Limb (tissue), 2 donors: ENCODE data around the gene ZNRF4.

Experiments used
- DNase-seq, 2 donors: peaks; one replicate each; pipeline ENCODE4 v3.0.0-alpha.2; 2016; ENCODE audit errors: extremely low spot score in 2 of 2

The ZNRF4 gene

GRCh38 chr19:5501907-5502306, 46.7 kb downstream of the ZNRF4 start:
- DNase-seq: no peak

GRCh38 chr19:5503598-5503997, 48.4 kb downstream of the ZNRF4 start:
- no peak for DNase-seq

- no peak for DNase-seq
Observed at GRCh38 chr19:5504114-5504513, 48.9 kb downstream of the ZNRF4 start.
